ENCODE results near the gene ADARB2.

DNA sequence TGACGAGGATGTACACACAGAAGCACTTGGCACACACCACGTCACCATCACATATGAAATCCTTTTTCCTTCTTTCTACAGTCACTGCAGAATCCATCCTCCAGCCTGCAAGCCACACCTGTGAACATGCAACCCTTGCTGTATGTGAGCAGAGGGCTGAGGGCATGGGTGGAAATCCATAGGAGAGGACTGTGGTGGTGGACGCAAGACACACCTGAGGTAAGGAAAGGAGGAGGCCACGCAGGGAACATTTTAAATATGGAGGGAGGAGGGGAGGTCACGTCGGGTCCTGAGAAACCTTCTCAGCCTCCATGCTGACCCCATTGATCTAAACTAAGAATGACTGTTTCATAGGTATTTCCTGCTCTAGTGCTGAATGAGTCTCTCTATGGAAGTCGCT, 28.6 kb downstream of the ADARB2 start:
- TF ChIP-seq EZH2 (IDR thresholded peaks at IDR 0.05; ENCODE audit: insufficient read depth, poor library complexity, severe bottlenecking) (no peak), EZH2phosphoT487 (IDR thresholded peaks at IDR 0.05; ENCODE audit: insufficient read depth, low read depth) (no peak)
